Neural progenitor cell (in vitro differentiated cells): Measurements from ENCODE around the gene C4B. TPM values are rescaled to one million over a fixed set of nuclear protein-coding genes. Genes with fewer than 3 reads are reported as not detected.
"Not testable (repeated sequence)": the region's sequence is repeated elsewhere in the genome, so short reads cannot be mapped to it uniquely, and the experiment has no call there.

Source experiments
- DNase-seq: peaks from one replicate; pipeline ENCODE4 v3.0.0-alpha.2; 2016; ENCODE audit warnings: low spot score
- H2AFZ ChIP-seq: fragments of 200-600 bp; sonication (generic); replicated peaks from 2 replicates; pipeline ENCODE4 v1.6.1; 2016; ENCODE audit warnings: antibody characterized with exemption
- H3F3A ChIP-seq: fragments of 200-600 bp; sonication (generic); 2 replicates; pipeline ENCODE4 v1.6.1; 2016; ENCODE audit warnings: antibody characterized with exemption, low read depth
- H3K27ac ChIP-seq: fragments of 200-600 bp; sonication (generic); 2 replicates; pipeline ENCODE4 v1.5.1; 2016; ENCODE audit warnings: mild to moderate bottlenecking
- H3K27me3 ChIP-seq: fragments of 200-600 bp; sonication (generic); 2 replicates; pipeline ENCODE4 v1.6.1; 2016; ENCODE audit warnings: mild to moderate bottlenecking, moderate library complexity
- H3K36me3 ChIP-seq: fragments of 200-600 bp; sonication (generic); 2 replicates; pipeline ENCODE4 v1.5.1; 2016
- H3K4me1 ChIP-seq: fragments of 200-600 bp; sonication (generic); 2 replicates; pipeline ENCODE4 v1.6.1; 2016; ENCODE audit warnings: mixed run types
- H3K4me2 ChIP-seq: fragments of 200-600 bp; sonication (generic); 2 replicates; pipeline ENCODE4 v1.6.1; 2016
- H3K4me3 ChIP-seq: fragments of 200-600 bp; sonication (generic); 2 replicates; pipeline ENCODE4 v1.5.1; 2016
- H3K79me2 ChIP-seq: fragments of 200-600 bp; sonication (generic); 2 replicates; pipeline ENCODE4 v1.6.1; 2016; ENCODE audit warnings: low read depth
- H3K9ac ChIP-seq: fragments of 200-600 bp; sonication (generic); 2 replicates; pipeline ENCODE4 v1.6.1; 2016
- H3K9me3 ChIP-seq: fragments of 200-600 bp; sonication (generic); 2 replicates; pipeline ENCODE4 v1.5.1; 2016; ENCODE audit warnings: low read depth
- H4K20me1 ChIP-seq: fragments of 200-600 bp; sonication (generic); 2 replicates; pipeline ENCODE4 v1.6.1; 2016; ENCODE audit warnings: low read depth
- H3K27ac Mint-ChIP-seq: 3 replicates; pipeline ENCODE4 v1.8.0; 2021; ENCODE audit warnings: mixed read lengths
- H3K27me3 Mint-ChIP-seq: 2 replicates; pipeline ENCODE4 v1.8.0; 2022; ENCODE audit warnings: low read depth, mild to moderate bottlenecking, inconsistent platforms, moderate library complexity, mixed read lengths; ENCODE audit not compliant: insufficient read depth
- H3K36me3 Mint-ChIP-seq: 3 replicates; pipeline ENCODE4 v1.8.0; 2021; ENCODE audit warnings: mixed read lengths
- H3K4me1 Mint-ChIP-seq: 3 replicates; pipeline ENCODE4 v1.8.0; 2021; ENCODE audit warnings: mixed read lengths
- H3K4me3 Mint-ChIP-seq: 3 replicates; pipeline ENCODE4 v1.8.0; 2021; ENCODE audit warnings: mild to moderate bottlenecking, moderate library complexity, mixed read lengths
- H3K9me3 Mint-ChIP-seq: 3 replicates; pipeline ENCODE4 v1.8.0; 2020; ENCODE audit warnings: mixed read lengths
- CTCF ChIP-seq: fragments of 200-600 bp; sonication (generic); IDR thresholded peaks from 2 replicates; pipeline ENCODE4 v1.5.1; 2017; ENCODE audit warnings: antibody characterized with exemption, mild to moderate bottlenecking
- EZH2 ChIP-seq: fragments of 200-600 bp; sonication (generic); IDR thresholded peaks from 2 replicates; pipeline ENCODE4 v1.6.1; 2017; ENCODE audit warnings: antibody characterized with exemption, mild to moderate bottlenecking, moderate library complexity
- EZH2phosphoT487 ChIP-seq: fragments of 200-600 bp; sonication (generic); IDR thresholded peaks from 2 replicates; pipeline ENCODE4 v1.6.1; 2017; ENCODE audit warnings: antibody characterized with exemption
- total RNA-seq: library from RNA; depleted of rRNA; stranded (reverse); fragments of >200 nt; gene quantifications from 2 replicates; pipeline ENCODE4 v1.2.3, GENCODE V29; 2015; ENCODE audit warnings: low replicate concordance

The C4B gene
- total RNA-seq, 1 donor from 2014 or later = 0.30 TPM

GRCh38 chr6:32057966-32058365, 43.4 kb downstream of the C4B start:
- no peak for TF ChIP-seq EZH2phosphoT487
- no peak overlapping the region for H3K4me2 ChIP-seq
- no peaks in the 10 kb centered on the region for H3K9me3 Mint-ChIP-seq
- H3K9ac ChIP-seq = no peak overlapping the region
- H3K27me3 ChIP-seq = no peaks in the 10 kb centered on the region
- no peaks in the 10 kb centered on the region for H3K36me3 Mint-ChIP-seq
- H2AFZ ChIP-seq = no peak overlapping the region
- no peak overlapping the region for H3K4me3 Mint-ChIP-seq
- no peaks in the 10 kb centered on the region for H4K20me1 ChIP-seq
- no peak overlapping the region for H3K27ac Mint-ChIP-seq
- no peaks in the 10 kb centered on the region for H3K79me2 ChIP-seq
- H3K4me1 Mint-ChIP-seq = peaks cover 13% of the 10 kb centered on the region
- H3F3A ChIP-seq = no peaks in the 10 kb centered on the region
- H3K36me3 ChIP-seq = no peaks in the 10 kb centered on the region
- H3K4me1 ChIP-seq = no peaks in the 10 kb centered on the region
- H3K4me3 ChIP-seq = no peak overlapping the region
- peaks cover 8% of the 10 kb centered on the region for H3K27me3 Mint-ChIP-seq
- no peak overlapping the region for H3K27ac ChIP-seq
- no peaks in the 10 kb centered on the region for H3K9me3 ChIP-seq
- DNase-seq = no peak

GRCh38 chr6:32058511-32058963, 43.9 kb downstream of the C4B start:
- Mint-ChIP-seq H3K27me3 (peaks cover 8% of the 10 kb centered on the region), H3K9me3 (no peaks in the 10 kb centered on the region), H3K36me3 (no peaks in the 10 kb centered on the region), H3K4me3 (no peak overlapping the region), H3K27ac (no peak overlapping the region), H3K4me1 (peaks cover 16% of the 10 kb centered on the region)
- H4K20me1 ChIP-seq = no peaks in the 10 kb centered on the region
- H3K36me3 ChIP-seq = no peaks in the 10 kb centered on the region
- H3K4me1 ChIP-seq = no peaks in the 10 kb centered on the region
- H3K27ac ChIP-seq = no peak overlapping the region
- H3K9ac ChIP-seq = no peak overlapping the region
- no peak overlapping the region for H3K4me2 ChIP-seq
- no peak overlapping the region for H2AFZ ChIP-seq
- H3K27me3 ChIP-seq = no peaks in the 10 kb centered on the region
- no peaks in the 10 kb centered on the region for H3K79me2 ChIP-seq
- H3K4me3 ChIP-seq = no peak overlapping the region
- DNase-seq = no peak
- H3K9me3 ChIP-seq = no peaks in the 10 kb centered on the region
- H3F3A ChIP-seq = no peaks in the 10 kb centered on the region
- TF ChIP-seq CTCF (no peak), EZH2phosphoT487 (no peak), EZH2 (no peak)

DNA sequence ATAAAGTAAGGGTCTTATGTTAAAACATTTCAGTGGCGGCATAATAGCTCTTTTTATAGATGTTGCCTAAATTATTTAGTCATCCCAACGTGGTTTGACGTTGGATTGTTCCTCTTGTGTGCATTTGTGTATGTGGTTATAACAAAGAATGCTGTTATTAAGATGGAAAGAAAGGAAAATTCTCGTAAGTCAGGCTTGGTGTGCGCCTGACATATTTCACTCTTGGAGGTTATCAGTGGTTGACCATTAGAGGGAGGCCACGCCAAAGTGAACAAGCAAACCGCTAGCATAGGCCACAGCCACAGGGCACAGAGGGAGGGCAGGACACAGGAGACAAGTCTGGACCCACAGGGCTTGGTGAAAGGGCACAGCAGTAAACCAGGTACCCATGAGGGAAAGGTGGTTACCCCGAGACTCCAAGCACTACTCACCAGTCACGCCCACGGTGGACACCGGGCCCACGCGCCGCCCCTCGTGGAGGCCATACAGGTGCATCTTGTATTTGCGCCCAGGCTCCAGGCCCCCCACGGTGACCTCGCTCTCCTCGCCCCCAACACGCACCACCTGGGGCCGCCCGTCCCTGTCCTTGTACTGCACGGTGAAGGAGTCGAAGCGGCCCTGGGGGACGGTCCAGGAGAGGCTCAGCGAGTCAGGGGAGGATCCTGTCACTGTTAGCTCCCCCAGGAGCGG, 46.5 kb downstream of the C4B start:
- Mint-ChIP-seq H3K27ac (no peak overlapping the region), H3K27me3 (peaks cover 4% of the 10 kb centered on the region), H3K9me3 (no peaks in the 10 kb centered on the region), H3K4me3 (no peak overlapping the region), H3K36me3 (no peaks in the 10 kb centered on the region), H3K4me1 (peaks cover 10% of the 10 kb centered on the region)
- H3K79me2 ChIP-seq = no peaks in the 10 kb centered on the region
- H3K9me3 ChIP-seq = no peaks in the 10 kb centered on the region
- no peak overlapping the region for H3K9ac ChIP-seq
- no peak overlapping the region for H3K27ac ChIP-seq
- no peaks in the 10 kb centered on the region for H4K20me1 ChIP-seq
- TF ChIP-seq EZH2 (no peak), EZH2phosphoT487 (no peak), CTCF (no peak)
- no peaks in the 10 kb centered on the region for H3K36me3 ChIP-seq
- no peak overlapping the region for H3K4me3 ChIP-seq
- DNase-seq = no peak
- H3K4me1 ChIP-seq = no peaks in the 10 kb centered on the region
- H3K27me3 ChIP-seq = no peaks in the 10 kb centered on the region
- H3K4me2 ChIP-seq = no peak overlapping the region
- H2AFZ ChIP-seq = no peak overlapping the region
- no peaks in the 10 kb centered on the region for H3F3A ChIP-seq

DNA sequence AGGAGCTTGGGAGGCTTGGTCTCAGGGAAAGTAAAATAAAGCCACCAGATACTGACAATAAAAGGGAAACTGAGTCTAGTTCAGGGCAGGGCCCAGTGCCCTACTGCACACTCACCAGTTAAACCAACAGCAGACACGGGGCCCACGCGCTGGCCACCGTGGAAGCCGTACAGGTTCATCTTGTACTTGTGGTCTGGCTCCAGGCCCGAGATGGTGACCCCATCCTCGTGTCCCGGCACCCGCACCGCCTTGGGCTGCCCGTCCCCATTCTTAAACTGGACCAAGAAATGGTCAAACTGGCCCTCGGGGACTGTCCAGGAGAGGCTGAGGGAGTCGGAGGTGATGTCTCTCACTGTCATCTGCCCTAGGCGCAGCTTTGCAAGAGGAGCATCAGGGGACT, 50.1 kb downstream of the C4B start:
- no peak overlapping the region for H3K27ac ChIP-seq
- TF ChIP-seq CTCF = no peak
- TF ChIP-seq EZH2phosphoT487 = no peak
- TF ChIP-seq EZH2 = no peak
- H3K36me3 Mint-ChIP-seq = no peaks in the 10 kb centered on the region
- H3K4me1 ChIP-seq = no peaks in the 10 kb centered on the region
- H4K20me1 ChIP-seq = no peaks in the 10 kb centered on the region
- no peaks in the 10 kb centered on the region for H3K27me3 ChIP-seq
- peaks cover 9% of the 10 kb centered on the region for H3K27me3 Mint-ChIP-seq
- H2AFZ ChIP-seq = no peak overlapping the region
- no peaks in the 10 kb centered on the region for H3K79me2 ChIP-seq
- no peak overlapping the region for H3K9ac ChIP-seq
- H3K4me2 ChIP-seq = no peak overlapping the region
- H3K9me3 ChIP-seq = no peaks in the 10 kb centered on the region
- no peak overlapping the region for H3K27ac Mint-ChIP-seq
- H3K9me3 Mint-ChIP-seq = no peaks in the 10 kb centered on the region
- DNase-seq = no peak
- H3K36me3 ChIP-seq = no peaks in the 10 kb centered on the region
- no peak overlapping the region for H3K4me3 Mint-ChIP-seq
- peaks cover 4% of the 10 kb centered on the region for H3K4me1 Mint-ChIP-seq
- no peaks in the 10 kb centered on the region for H3F3A ChIP-seq
- no peak overlapping the region for H3K4me3 ChIP-seq

DNA sequence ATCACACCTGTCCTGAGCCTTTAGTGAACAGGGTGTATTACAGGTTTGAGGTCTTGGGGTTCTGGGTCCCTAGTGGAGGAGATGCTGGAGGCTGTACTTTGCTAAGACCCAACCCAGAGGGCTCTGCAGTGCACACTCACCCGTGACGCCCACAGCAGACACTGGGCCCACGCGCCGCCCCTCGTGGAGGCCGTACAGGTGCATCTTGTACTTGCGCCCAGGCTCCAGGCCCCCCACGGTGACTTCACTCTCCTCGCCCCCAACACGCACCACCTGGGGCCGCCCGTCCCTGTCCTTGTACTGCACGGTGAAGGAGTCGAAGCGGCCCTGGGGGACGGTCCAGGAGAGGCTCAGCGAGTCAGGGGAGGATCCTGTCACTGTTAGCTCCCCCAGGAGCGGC, 52.9 kb downstream of the C4B start:
- H3K27ac ChIP-seq, H3K9me3 Mint-ChIP-seq, H3K4me3 ChIP-seq, H3K27me3 ChIP-seq, H3K4me3 Mint-ChIP-seq, H3K4me2 ChIP-seq, H3K9ac ChIP-seq, H3K9me3 ChIP-seq, H3K79me2 ChIP-seq, H3K36me3 ChIP-seq, H3K27ac Mint-ChIP-seq, H2AFZ ChIP-seq, H4K20me1 ChIP-seq, H3K27me3 Mint-ChIP-seq, H3K36me3 Mint-ChIP-seq, DNase-seq, H3F3A ChIP-seq: not testable (repeated sequence)
- H3K4me1 ChIP-seq = peaks cover 15% of the 10 kb centered on the region
- H3K4me1 Mint-ChIP-seq = peaks cover 24% of the 10 kb centered on the region

- not testable (repeated sequence) for H2AFZ ChIP-seq, H3F3A ChIP-seq, H4K20me1 ChIP-seq, H3K36me3 ChIP-seq, H3K4me3 Mint-ChIP-seq, H3K36me3 Mint-ChIP-seq, H3K4me2 ChIP-seq, H3K9ac ChIP-seq, H3K27me3 ChIP-seq, H3K9me3 Mint-ChIP-seq, H3K4me3 ChIP-seq, DNase-seq, H3K27ac ChIP-seq, H3K79me2 ChIP-seq, H3K9me3 ChIP-seq, H3K27ac Mint-ChIP-seq, H3K27me3 Mint-ChIP-seq
- H3K4me1 Mint-ChIP-seq = peaks cover 29% of the 10 kb centered on the region
- H3K4me1 ChIP-seq = peaks cover 20% of the 10 kb centered on the region
Measured at GRCh38 chr6:32068315-32068714, 53.7 kb downstream of the C4B start.
